Breast epithelium (tissue), 3 donors: ENCODE measurements around the gene CLTCL1.

ENCODE experiments used
- CTCF ChIP-seq, 3 donors: fragments of 450-650 bp; IDR thresholded peaks; one replicate each; pipeline ENCODE4 v1.5.1; 2016 to 2017; ENCODE audit warnings: antibody characterized with exemption in 3 of 3, mild to moderate bottlenecking in 3 of 3, moderate library complexity in 3 of 3
- POLR2A ChIP-seq: fragments of 450-650 bp; IDR thresholded peaks from one replicate; pipeline ENCODE4 v1.6.1; 2016; ENCODE audit warnings: antibody characterized with exemption, mild to moderate bottlenecking, moderate library complexity
- POLR2AphosphoS5 ChIP-seq, 3 donors: sonication (generic); formaldehyde crosslinking; IDR thresholded peaks; one replicate each; pipeline ENCODE4 v1.6.1; 2017; ENCODE audit warnings: antibody characterized with exemption in 3 of 3

- TF ChIP-seq POLR2A (no peak), CTCF (IDR thresholded peaks at IDR 0.05) (no peak), POLR2AphosphoS5 (IDR thresholded peaks at IDR 0.05) (no peak)
Measured at GRCh38 chr22:19234126-19234896, 57.2 kb downstream of the CLTCL1 start.
